NCI-H526 treated with DMSO at 0.1 percent for 48 hours (cell line): ENCODE results near the gene SMIM13.
A peak's percentile ranks its signal among the peaks of the same experiment; 100 is the strongest.

Source experiments
- DNase-seq: peaks from one replicate; lab custom pipeline; 2025; lab: John Stamatoyannopoulos, UW

SMIM13 gene

DNA sequence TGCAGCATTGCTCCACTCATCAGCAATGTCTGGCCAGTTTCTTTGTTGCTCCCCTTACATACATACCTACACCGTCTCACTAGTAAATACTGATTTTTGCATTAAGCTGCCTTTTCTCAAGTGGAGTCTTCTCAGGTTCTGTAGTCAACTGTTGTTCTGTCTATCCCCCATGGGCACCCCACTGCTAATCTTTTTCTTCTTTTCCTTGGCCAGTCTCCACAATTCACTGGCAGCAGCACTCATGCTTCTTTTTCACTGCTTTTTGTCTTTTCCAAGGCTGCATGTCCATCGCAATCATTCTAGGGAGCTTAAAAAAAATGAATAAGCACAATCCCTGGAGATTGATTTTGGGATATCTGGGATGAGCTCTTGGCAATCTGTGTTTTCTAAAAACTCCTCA, 28.2 kb downstream of the SMIM13 start:
- DNase-seq: no peak

DNA sequence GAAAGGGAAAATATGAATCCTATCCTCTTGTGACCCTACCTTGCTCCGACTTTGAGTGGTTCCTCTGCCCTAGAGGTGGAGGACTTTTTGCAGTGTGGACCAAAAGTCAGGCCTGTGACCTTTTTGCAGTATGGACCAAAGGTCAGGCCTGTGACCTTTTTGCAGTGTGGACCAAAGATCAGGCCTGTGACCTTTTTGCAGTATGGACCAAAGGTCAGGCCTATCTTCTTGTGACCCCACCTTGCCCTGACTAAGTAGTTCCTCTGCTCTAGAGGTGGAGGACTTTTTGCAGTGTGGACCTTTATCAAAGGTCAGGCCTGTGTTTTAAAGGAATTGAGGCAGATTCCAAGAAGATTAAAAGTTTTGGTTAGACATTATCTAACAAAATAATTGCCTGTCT, 28.7 kb downstream of the SMIM13 start:
- DNase-seq: no peak

DNA sequence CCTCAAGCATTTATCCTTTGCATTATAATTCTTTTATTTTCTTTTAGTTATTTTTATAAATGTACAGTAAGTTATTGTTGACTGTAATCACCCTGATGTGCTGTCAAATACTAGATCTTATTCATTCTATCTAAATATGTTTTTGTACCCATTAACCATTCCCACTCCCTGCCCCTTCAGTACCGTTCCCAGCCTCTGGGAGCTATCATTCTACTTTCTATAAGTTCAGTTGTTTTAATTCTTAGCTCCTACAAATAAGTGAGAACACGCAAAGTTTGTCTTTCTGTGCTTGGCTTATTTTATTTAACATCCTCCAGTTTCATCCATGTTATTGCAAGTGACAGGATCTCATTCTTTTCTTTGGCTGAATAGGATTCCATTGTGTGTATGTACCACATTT, 30.3 kb downstream of the SMIM13 start:
- DNase-seq: no peak

DNA sequence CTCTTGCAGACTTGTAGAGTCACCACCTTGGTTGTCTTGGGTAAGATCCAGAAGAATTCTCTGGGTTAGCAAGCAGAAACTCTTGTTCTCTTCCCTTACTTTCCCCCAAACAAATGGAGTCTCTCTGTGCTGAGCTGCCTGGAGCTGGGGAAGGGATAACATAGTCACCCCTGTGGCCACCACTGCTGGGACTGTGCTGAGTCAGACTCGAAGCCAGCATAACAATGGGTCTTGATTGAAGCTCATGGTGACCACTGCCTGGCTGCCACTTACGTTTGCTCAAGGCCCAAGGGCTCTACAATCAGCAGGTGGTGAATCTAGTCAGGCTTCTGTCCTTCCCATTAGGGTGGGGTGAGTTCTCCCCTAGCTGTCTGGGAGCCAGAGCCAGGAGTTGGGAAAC, 33.2 kb downstream of the SMIM13 start:
- DNase-seq: no peak

DNA sequence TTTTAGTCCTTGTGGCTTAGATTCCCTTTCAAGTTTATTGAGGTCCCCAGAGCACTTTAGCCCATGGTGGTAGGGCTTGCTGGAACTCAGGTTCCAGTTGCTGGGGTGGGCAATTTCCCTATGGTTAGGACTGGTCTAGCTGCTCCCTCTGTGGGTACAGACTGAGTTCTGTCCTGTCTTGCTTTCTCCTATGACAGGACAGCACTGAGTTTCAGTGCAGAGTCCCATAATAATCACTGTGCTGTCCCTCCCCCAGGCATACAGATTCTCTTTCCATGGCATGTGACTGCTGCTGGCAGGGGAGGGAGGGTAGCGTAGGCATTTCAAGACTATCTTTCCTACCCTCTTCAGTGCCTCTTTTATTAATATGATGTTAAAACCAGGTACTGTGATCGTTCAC, 35.0 kb downstream of the SMIM13 start:
- DNase-seq: no peak

DNA sequence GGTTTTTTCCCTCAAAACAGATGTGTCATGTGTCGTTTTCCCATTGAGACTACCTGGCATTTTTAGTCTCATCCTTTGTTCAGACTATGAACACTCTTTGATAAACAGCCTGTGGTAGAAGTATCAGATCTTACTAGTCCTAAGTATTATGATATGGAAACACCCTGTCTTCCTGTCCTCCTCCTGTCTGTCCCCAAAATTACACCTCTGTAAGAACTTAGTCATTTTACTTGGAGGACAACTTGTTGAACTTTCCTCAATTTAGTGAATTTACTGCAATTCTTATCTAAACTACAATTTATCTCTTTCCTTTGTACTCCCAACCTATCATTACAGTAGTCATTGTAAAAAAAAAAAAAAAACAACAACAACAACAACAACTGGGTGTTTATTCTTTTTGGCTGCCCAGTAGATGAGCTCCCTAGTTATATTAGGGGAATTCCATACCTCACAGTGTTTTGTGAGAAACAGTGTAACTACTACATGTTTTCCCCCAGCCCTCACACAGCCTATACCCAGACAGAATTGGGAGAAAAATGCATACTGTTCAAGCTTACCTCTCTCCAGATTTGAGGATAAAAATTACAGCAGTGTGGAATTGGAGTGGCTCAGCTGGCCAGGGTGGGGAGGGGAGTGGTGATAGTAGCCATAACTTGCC, 36.4 kb downstream of the SMIM13 start:
- no peak for DNase-seq

DNA sequence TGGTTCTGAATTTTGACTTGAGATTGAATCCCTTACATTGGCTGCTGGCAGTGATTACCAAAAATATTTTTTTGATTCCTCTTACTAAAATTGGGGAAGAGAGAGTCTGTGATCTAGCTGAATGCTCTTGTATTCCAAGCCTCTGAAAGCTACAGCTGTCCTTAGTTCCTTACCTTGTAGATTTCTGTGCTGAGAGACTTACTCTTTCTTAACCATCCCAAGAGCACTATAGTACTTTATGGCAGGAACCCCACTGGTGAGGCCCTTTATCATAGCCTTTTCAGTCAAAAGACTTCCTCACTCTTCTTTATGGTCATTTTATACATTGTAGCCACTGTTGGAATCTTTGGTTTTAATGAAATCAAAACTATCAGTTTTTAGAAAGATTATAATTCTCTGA, 37.0 kb downstream of the SMIM13 start:
- no peak for DNase-seq

DNA sequence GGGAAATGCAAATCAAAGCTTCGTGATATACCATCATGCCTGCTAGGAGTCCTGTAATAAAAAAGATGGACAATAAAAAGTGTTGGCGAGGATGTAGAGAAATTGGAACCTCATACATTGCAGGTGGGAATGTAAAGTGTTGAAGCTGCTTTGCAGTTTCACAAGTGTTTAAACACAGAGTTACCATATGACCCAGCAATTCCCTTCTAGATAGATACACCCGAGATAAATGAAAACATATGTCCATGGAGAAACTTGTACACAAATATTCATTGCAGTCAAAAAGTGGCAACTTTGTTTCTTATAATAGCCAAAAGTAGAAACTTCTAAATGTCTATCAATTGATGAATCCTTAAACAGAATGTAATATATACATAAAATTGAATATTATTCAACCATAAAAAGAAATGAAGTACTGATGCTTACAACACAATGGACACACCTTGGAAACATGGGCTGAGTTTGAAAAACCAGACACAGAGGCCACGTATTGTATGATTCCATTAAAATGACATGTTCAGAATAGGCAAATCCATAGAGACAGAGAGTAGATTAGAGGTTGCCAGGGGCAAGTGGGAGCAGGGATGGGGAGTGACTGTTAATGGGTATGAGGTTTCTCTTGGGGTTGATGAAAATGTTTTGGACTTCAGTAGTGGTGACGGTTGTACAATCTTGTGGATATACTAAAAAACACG, 38.7 kb downstream of the SMIM13 start:
- DNase-seq: no peak

DNA sequence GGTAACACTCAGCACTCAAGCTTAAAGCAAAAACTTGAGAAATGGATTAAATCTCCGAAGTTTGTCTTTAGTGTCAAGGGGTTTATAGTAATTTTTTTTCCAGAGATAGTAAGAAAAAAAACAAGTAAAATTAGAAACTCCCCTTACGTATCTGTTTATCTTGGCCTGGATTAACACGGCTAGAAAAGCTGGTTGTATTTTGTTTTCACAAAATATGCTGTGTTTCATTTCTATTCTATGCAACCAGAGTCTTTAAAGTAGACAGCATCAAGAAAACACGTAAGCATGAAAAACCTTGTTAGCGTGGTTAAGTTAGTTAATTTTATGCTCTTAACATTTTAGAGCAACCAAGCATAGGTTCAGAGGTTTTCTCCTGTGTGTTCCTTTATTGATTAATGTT, 39.6 kb downstream of the SMIM13 start:
- DNase-seq: no peak

DNA sequence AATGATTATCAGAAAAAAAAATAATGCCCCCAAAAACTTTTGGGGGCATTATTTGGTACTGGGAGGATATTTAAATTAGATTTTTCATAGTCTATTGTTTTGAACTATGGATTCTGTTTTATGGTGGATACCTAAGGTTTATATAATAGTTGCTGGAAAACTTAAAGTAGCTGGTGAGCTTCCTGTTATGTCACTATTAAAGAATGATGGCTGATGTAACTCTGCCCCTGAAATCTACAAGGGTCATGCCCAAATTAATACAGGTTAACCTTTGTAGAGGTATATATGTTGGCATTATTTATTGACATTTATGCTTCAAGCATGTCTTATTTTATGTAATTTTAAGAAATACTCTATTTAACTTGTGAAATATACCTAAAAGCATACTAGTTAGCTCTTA, 43.2 kb downstream of the SMIM13 start:
- DNase-seq: no peak

DNA sequence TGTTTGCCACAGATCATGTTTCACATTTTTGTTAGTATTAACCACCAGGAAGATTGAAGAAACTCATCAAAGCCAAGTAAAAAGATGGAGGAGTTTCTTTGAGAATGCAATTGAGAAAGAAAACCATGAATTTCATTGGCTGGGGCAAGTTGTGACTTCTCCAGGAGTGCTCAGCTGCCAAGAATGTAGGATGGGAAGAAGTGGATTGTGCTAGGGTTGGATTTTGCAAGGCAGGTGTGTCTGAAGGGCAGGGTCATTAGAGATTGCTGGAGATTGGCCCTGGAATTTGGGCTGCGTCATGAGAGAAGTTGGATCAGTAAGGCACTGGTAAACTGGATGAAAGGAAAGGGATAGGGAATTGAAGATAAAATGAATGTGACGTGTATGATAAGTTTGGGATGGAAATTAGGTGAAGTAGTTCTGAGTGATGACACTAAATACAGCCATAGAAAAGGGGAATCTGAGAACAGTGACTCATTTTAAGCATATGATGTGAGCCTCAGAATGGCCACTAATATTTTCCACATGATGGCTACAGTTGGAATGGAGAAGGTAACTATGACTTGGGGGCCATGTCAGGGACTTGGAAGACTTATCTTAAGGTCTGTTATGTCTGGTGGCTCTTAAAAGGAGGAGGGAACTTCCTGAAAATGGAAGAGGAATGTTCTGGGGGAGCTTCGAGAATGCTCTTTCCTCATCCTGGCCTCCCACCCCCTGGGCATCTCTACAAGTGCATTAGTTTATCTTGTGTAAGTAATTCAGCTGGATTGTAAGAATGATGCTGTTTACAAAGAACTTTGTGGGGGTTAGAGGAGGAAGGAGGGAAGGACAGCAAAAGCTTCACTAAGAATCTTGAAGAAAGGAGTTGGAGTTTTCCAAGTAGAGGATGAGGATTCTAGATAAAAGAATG, 45.7 kb downstream of the SMIM13 start:
- DNase-seq: no peak

DNA sequence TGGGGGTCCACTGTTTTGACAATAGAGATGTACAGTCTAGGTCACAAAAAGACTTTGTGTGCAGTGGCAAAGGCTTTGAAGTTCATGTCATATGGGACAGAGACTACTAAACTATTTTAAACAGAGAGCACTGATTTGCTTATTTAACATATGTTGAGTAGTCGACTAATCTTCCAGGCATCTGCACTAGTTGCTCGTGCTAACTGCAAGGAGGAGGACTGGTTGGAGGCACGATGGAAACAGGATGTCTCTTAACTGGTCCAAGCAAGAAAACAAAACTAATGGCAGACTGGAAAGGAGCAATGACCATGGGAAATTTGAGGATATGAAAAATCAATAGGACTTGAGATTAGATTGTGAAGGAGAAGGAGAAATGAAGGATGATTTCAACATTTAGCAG, 46.4 kb downstream of the SMIM13 start:
- DNase-seq: no peak

DNA sequence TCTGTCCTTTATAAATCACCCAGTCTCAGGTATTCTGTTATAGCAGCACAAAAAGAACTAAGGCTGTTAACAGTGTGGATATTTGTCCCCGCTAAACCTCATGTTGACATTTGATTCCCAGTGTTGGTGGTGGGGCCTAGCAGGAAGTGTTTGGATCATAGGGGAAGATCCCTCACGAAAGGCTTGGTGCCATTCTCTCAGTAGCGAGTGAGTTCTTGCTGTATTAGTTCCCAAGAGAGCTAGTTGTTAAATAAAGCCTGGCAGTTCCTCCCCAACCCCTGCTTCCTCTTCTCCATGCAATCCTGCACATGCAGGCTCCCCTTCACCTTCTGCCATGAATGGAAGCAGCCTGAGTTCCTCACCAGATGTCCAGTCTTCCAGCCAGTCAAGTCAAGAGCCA, 47.7 kb downstream of the SMIM13 start:
- no peak for DNase-seq

DNA sequence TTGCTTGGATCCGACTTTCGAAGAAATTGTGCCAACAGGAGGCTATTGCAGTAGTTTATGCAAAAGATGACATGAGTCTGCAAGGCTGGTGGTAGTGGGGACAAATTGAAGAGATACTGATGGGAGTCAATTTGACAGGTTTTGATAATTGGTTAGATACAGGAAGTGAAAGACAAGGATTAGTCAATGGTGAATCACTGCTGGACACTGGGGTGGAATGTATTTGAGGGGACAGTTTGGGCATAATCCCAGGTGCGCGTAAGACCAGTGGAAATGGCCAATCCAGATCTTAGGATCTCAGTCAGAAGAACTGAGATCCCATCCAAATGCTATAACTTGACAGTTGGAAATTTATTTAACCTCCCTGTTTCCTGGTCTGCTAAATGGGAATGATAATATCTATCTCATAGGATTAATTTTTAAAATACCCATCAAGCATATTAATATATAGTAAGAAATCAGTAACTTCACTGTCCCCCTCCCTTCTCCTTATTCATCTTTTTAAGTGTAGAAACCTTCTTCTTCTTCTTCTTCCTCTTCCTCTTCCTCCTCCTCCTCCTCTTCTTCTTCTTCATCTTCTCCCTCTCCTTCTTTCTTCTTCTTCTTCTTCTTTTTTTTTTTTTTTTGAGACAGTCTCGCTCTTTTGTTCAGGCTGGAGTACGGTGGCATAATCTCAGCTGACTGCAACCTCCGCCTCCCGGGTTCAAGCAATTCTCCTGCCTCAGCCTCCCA, 48.8 kb downstream of the SMIM13 start:
- DNase-seq: no peak

DNA sequence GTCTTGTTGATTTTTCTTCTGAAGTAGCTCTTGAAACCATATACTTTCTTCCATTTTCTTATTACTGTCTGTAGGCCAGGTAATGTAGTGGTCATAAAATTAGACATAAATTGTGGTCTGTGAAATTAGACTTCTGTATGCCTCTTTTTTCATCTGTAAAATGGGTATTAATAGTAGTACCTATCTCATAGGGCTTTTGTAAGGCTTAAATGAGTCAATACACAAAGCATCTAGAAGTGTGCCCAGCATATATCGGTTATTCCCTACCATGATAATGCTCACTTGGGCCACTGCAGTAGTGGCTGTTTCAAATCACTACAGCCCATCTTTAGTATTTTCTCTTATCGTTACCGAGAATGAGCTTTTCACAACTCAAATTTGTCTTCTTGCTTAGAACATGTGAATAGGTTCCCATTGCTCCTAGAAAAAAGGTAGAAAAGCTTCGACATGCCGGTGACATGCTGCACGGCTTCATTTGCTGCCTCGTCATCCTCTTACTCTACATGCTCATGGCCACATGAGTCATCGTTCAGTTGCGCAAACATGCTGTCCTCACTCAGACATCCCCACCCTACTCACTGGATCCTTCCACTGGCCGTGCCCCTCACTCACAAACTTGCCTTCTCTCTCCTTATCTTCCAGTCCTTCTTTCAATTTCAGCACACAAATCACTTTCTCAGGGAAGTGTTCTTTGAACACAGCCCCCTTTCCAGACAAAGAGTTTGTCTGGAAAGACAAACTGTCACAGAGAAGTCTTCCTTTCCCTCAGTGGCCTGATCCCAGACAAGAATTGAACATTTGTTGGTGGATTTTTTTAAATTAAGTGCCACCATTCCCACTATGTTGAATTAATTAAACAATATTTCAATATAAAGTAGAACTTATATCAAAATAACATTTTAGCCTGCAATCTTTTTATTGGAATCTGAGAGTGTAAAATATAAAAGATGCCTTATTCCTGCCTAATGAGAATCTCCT, 50.0 kb downstream of the SMIM13 start:
- no peak for DNase-seq

DNA sequence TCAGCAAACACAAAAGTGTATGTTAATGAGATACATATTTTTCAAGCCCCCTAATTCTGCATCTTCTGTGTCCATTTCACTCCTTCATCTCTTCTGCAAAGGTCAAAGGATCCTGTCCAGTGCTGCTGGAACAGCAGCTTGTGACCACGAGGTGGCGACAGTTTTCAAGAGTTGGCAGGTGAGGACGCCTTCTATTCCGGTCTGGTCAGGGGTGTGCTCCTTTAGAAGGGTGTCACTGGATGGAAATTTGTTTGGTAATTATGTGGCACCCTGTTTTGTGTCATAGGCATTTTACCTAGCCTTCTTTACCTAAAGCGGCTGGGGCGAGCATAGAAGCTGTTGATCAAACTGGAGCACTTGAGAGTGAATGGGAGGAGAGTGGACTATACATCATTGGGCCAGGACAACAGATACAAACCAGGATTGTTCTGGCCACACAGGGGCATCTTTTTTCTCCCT, 50.8 kb downstream of the SMIM13 start:
- DNase-seq: peak; percentile 15

DNA sequence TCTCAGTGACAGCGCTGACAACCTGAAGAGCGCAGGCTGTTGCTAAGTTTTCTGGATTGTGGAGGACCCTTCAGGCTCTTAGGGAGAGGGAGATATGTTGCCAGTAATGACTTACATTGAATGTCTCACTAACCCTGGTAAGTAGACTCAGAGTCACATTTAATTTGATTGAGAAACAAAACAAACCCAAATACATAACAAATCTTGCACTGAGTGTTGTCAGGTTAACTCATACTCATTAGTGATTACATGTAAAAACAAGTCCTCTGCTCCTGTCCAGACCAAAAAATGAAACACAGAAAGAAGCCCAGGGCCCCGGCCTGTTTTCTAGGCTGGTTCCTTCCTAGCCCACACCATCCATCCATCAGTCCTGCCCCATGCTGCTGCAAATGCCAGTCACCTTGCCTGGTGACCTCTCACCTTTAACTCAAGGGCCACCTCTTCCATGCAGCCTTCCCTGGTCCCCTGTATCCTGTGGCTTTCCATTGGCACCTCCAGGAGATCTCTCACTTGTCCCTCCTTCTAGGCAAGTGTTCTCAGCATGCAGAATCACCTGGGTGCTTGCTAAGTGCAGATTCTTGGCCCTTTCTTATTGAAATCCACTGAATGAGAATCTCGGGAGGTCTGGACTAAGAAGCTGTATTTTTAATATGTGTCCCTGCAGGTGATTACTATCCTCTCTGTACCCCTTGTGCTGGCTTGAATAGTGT, 52.6 kb downstream of the SMIM13 start:
- no peak for DNase-seq

DNA sequence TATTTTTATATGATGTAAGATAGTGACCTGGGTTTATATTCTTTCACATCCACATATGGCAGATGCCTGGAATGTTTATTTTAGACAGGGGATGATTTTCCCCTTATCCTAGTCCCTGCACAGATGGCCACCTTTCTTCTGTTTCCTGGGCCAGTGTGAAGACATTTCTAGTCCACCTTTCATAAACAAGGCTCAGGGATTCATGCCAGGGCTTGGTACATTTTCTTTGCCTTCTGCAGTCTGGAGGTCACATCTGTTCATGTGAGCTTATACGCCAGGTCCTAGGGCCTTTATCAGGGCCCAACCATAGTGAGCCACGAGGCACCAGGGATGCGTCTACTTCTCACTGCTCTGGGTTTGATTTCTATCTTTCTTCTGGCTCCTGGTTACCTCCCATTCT, 55.9 kb downstream of the SMIM13 start:
- DNase-seq: no peak

DNA sequence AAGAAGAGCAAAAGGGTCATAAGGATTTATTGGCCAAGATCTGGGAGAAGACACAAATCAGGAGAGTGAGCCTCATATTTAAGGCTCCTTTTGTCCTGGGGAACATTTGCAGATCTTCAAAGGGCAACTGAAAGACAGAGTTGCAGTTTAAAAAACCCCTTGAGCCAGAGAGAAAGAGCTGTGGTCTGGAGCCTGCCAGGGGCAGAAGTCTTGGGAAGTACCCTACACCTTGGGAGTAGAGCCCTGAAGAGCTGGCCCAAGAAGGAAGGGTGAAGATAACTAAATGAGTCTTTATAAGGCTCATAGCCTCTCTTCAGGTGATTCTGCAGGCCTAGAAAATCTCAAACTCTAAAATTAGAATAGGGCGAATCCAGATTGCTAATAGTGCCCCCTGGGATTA, 57.9 kb downstream of the SMIM13 start:
- no peak for DNase-seq

DNA sequence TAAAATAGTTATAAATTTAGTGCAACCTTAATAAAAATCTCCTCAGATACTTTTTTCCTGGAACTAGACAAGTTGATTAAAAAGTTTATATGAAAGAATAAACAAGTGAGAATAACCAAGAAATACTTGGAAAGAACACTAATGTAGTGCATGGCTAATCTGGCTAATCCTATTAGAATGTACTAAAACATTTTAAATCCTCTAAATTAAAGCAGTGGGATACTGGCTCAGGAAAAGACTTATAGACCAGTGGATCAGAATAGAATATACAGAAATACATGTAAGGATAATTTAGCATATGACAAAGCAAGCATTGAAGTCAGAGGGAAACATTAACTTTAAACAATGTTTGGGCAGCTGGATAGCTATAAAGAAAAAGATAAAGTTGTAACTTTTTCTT, 58.9 kb downstream of the SMIM13 start:
- no peak for DNase-seq
